ENCODE results near the gene SPHK2.

DNA sequence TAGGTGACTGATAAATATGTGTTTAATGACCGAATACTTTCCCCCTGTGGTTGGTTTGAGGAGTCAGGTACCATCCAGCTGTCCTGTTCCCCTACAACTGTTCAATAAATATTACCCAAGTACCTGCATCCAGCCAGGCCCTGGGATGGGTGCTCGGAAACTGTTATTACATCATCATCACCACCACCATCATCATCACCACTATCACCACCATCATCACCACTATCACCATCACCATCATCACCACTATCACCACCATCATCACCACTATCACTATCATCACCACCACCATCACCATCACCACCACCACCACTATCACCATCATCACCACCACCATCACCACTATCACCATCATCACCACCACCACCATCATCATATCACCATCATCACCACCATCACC lies 49.5 kb downstream of the SPHK2 start:
- TF ChIP-seq, protein P1, sequence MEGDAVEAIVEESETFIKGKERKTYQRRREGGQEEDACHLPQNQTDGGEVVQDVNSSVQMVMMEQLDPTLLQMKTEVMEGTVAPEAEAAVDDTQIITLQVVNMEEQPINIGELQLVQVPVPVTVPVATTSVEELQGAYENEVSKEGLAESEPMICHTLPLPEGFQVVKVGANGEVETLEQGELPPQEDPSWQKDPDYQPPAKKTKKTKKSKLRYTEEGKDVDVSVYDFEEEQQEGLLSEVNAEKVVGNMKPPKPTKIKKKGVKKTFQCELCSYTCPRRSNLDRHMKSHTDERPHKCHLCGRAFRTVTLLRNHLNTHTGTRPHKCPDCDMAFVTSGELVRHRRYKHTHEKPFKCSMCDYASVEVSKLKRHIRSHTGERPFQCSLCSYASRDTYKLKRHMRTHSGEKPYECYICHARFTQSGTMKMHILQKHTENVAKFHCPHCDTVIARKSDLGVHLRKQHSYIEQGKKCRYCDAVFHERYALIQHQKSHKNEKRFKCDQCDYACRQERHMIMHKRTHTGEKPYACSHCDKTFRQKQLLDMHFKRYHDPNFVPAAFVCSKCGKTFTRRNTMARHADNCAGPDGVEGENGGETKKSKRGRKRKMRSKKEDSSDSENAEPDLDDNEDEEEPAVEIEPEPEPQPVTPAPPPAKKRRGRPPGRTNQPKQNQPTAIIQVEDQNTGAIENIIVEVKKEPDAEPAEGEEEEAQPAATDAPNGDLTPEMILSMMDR (IDR thresholded peaks at IDR 0.05; ENCODE audit: borderline replicate concordance, extremely low read depth, low read length, poor library complexity, severe bottlenecking) = no peak
- no peak for TF ChIP-seq EZH2 (IDR thresholded peaks at IDR 0.05; ENCODE audit: borderline replicate concordance, low read depth, low read length, severe bottlenecking)

All from DND-41 (cell line).